RWPE1 (cell line): ENCODE results near the gene MAP1LC3A.
A peak's percentile ranks its signal among the peaks of the same experiment; 100 is the strongest.

Experiments
- CTCF ChIA-PET: fragments of 350-600 bp; sonication (Branson Sonifier 250); formaldehyde crosslinking; extraction: SDS; loops from one replicate; lab custom pipeline; 2021; lab: Yijun Ruan, JAX
- POLR2A ChIA-PET: fragments of 400-600 bp; formaldehyde crosslinking; extraction: SDS; loops from one replicate; lab custom pipeline; 2020; ENCODE audit warnings: antibody characterized with exemption; ENCODE audit not compliant: low non-redundant PET; lab: Yijun Ruan, JAX
- DNase-seq: peaks from one replicate; pipeline ENCODE4 v3.0.0; 2012; ENCODE audit warnings: low spot score
- H3K27ac ChIP-seq: fragments of 450-650 bp; 2 replicates; pipeline ENCODE4 v1.5.1; 2017
- TF ChIP-seq, protein P1 (sequence below): fragments of 450-650 bp; conservative IDR thresholded peaks from 2 replicates; pipeline ENCODE4 v1.5.1; 2017; ENCODE audit warnings: low read depth, mild to moderate bottlenecking

Gene MAP1LC3A

DNA sequence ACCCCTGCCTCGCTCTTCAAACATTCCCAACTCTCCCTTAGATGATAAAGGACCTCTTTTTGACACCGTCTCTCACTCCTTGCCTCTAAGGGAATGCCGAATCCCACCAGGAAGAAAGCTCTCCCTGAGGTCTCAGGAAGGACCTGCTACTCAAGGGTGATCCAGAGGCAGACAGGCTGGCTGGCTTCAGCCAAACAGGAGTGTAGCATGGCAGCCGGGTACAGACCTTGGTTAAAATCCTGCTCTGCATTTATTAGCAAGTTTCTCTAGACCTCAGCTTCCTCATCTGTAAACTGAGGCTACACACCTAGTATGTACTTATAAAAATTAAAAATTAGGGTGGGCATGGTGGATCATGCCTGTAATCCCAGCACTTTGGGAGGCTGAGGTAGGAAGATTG lies 17.2 kb downstream of the MAP1LC3A start:
- ChIA-PET CTCF (no interaction called here), POLR2A (no interaction called here)
- TF ChIP-seq, protein P1, sequence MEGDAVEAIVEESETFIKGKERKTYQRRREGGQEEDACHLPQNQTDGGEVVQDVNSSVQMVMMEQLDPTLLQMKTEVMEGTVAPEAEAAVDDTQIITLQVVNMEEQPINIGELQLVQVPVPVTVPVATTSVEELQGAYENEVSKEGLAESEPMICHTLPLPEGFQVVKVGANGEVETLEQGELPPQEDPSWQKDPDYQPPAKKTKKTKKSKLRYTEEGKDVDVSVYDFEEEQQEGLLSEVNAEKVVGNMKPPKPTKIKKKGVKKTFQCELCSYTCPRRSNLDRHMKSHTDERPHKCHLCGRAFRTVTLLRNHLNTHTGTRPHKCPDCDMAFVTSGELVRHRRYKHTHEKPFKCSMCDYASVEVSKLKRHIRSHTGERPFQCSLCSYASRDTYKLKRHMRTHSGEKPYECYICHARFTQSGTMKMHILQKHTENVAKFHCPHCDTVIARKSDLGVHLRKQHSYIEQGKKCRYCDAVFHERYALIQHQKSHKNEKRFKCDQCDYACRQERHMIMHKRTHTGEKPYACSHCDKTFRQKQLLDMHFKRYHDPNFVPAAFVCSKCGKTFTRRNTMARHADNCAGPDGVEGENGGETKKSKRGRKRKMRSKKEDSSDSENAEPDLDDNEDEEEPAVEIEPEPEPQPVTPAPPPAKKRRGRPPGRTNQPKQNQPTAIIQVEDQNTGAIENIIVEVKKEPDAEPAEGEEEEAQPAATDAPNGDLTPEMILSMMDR, result no peak
- no peak for DNase-seq
- no peak overlapping the region for H3K27ac ChIP-seq

DNA sequence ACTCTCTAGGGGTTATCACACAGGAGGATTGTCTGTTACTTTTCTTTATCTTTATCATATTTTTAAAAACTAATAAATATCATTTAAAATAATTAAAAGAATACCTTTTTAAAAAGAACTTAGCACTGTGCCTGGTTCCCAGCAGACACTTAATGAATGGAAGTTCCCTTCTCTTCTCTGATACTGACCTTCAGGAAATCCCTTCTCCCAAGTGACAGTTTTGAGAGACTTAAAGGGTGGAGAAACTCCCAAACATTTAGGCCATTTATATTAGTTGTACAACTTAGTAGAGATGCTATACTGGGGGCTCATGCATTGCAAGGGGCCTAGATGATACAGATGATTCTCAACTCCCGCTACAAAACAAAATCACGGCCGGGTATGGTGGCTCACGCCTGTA lies 18.5 kb downstream of the MAP1LC3A start:
- H3K27ac ChIP-seq, result no peak overlapping the region
- CTCF ChIA-PET, result interaction anchor here (0.6 kb wide), 1 partner anchor 689 kb away, joined by 3 read pairs; no protein-coding TSS in a partner anchor
- POLR2A ChIA-PET, result no interaction called here
- TF ChIP-seq, protein P1, result no peak
- no peak for DNase-seq

DNA sequence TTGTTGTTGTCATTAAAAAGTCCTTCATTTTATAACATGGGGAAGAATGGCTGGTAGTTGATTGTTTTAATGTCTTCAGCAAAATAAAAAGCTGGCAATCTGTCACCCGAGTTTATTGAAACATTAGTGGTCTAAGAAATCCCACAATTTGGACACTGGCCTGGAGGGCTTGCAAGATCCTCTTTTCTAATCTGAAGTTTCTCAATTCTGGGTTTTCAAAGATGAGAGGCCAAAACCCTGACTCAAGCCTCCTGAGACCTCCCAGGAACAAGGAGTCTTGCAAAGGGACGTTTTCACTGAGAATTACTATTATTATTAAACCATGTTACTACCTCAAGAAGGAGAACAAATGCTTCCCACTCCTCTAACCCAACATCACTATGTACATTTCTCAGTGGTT lies 19.5 kb downstream of the MAP1LC3A start:
- no peak overlapping the region for H3K27ac ChIP-seq
- no peak for DNase-seq
- ChIA-PET CTCF (interaction anchor here (0.7 to 2.6 kb wide), 9 partner anchors 93 to 410 kb away, joined by 3 to 28 read pairs (median 4); no protein-coding TSS in a partner anchor), POLR2A (no interaction called here)
- TF ChIP-seq, protein P1, result no peak

DNA sequence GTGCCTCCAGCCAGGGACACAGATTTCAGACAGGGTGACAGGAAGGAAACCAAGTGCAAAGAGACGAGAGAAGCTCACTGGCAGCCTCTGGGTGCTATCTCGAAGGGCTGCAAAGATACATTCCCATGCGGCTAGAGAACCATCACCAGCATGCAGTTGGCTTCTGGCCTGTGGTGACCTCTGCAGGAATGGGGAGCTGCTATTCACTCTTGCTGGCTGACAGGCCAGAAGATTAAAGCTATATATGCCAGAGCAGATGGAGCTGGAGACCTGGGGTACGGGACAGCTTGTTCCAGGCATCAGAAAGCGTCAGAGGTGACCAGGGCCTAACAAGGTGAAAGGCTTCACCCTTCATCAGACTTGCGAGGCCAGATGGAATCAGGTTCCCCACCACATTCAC lies 20.0 kb downstream of the MAP1LC3A start:
- peak overlapping the region; percentile 66 for H3K27ac ChIP-seq
- CTCF ChIA-PET, result interaction anchor here (0.6 to 2.6 kb wide), 15 partner anchors 17 to 268 kb away, joined by 3 to 28 read pairs (median 4); no protein-coding TSS in a partner anchor
- TF ChIP-seq, protein P1, result no peak
- no peak for DNase-seq
- POLR2A ChIA-PET, result no interaction called here

DNA sequence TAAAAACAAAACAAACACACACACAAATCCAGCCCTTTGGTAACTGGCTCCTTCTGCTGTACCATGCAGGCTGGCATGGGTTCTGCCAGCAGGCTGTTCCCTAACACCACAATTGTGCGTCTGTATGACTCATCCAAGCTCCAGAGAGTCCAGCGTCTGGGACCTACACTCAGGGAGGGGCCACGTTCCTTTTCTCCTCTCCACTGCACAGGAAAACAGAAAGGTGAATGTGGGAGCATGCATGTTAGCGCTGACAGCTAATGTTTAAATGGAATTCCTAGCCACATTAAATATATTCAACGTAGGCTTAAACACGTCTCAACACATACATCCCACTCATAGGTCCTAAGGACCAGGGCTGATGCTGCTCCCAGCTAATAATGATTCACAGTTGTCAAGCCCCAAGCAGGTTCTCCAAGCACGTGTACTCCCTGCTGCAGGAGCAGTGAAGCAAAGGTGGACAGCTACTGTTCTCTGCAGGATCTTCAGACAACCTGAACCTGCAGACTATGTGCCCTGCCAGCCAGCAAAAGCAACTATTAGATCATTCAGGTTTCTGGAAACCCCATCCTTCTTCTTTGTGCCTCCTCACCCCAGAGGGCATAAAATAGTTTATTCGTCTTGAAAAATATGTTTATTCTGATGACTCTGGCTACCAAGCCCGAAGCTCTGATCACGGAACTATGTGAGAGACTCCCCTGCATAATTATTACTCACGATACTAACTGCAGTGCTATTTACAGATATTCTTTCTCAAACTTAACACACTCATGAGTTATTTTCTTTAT lies 20.9 kb downstream of the MAP1LC3A start:
- DNase-seq, result peak; percentile 94
- ChIA-PET CTCF (interaction anchor here (0.6 to 2.6 kb wide), 23 partner anchors 18 to 984 kb away, joined by 3 to 28 read pairs (median 4); no protein-coding TSS in a partner anchor), POLR2A (interaction anchor here (0.6 kb wide), 1 partner anchor 22 kb away, joined by 3 read pairs; no protein-coding TSS in a partner anchor)
- TF ChIP-seq, protein P1, result peak; percentile 95
- H3K27ac ChIP-seq, result peak overlapping the region; percentile 66

DNA sequence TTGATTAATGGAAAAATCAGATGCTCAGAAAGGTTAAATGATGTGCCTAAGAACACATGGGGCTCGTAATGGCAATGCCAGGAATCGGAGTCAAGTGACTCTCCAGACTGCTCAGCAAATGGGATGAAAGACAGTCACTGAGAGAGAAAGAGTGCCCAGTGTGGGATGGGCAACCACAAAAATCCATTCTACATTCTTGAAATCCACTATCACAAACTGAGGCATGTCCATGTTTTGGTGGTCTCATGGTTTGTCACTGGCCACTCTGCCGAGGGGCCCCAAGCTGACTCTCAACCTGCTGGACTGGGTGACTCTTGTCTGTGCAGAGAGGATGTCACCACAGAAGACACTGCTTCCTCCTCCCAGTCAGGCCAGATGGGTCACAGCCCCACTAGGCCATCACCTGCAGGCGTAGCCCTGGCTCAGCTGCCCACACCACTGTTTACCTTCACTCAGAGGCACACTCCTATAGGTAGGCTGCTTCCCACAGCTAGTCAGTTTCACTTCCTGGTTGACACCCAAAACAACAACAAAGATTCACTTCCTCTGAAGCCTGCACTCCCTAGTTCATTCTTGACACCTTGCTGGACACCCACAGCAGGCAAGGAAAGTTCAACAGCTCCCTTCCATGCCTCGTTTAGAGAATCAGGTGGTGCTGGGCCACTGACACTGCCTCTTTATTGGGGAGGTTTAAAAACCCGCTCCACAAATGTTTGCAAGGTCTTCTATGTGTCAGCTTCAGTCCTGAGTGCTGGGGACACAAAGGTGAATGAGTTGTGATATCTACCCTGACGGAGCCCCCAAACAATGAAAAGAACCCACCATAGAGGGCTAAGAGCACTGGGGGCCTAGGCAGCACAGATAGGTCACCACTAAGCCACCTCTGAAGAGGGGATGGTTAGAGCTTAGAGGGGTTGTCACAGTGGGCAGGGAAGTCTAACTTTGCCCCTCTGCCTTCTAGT lies 21.7 kb downstream of the MAP1LC3A start:
- no peak for DNase-seq
- POLR2A ChIA-PET, result no interaction called here
- TF ChIP-seq, protein P1, result no peak
- H3K27ac ChIP-seq, result peak overlapping the region; percentile 32
- CTCF ChIA-PET, result interaction anchor here (0.6 to 2.6 kb wide), 8 partner anchors 49 to 295 kb away, joined by 3 to 28 read pairs (median 3); no protein-coding TSS in a partner anchor
